OCI-LY7 (cell line): ENCODE results near the gene PITPNC1. TPM values are rescaled to one million over a fixed set of nuclear protein-coding genes. Genes with fewer than 3 reads are reported as not detected.

Experiments used
- BruUV-seq: library from RNA; stranded (reverse); fragments of 400-500 nt; replicated peaks from 2 replicates; lab custom pipeline; 2021; lab: Mats Ljungman, UMichigan
- CTCF ChIA-PET: fragments of 300-600 bp; sonication (Branson Sonifier 250); formaldehyde crosslinking; loops from one replicate; lab custom pipeline; 2022; ENCODE audit warnings: antibody characterized with exemption; ENCODE audit not compliant: unreplicated experiment; lab: Charles Lee
- POLR2A ChIA-PET: fragments of 300-600 bp; sonication (Branson Sonifier 250); formaldehyde crosslinking; loops from one replicate; lab custom pipeline; 2022; ENCODE audit warnings: antibody characterized with exemption; lab: Charles Lee
- DNase-seq: peaks from one replicate; pipeline ENCODE4 v3.0.0-alpha.2; 2015; ENCODE audit warnings: low spot score
- H2AFZ ChIP-seq: fragments of 200-600 bp; sonication (generic), shearing (Covaris generic); 2 replicates; pipeline ENCODE4 v1.6.1; 2014; ENCODE audit warnings: mild to moderate bottlenecking, antibody characterized with exemption, low read length, moderate library complexity
- H3K27ac ChIP-seq: fragments of 200-600 bp; sonication (generic); 2 replicates; pipeline ENCODE4 v1.5.1; 2014; ENCODE audit warnings: mixed run types, low read depth, mild to moderate bottlenecking, moderate library complexity, low read length, inconsistent platforms; ENCODE audit not compliant: poor library complexity, severe bottlenecking
- H3K36me3 ChIP-seq: fragments of 200-600 bp; sonication (generic); 2 replicates; pipeline ENCODE4 v1.6.1; 2014; ENCODE audit warnings: mild to moderate bottlenecking, antibody characterized with exemption, low read length, moderate library complexity, mixed read lengths; ENCODE audit not compliant: insufficient read depth
- H3K4me1 ChIP-seq: fragments of 200-600 bp; sonication (generic); 2 replicates; pipeline ENCODE4 v1.5.1; 2014; ENCODE audit warnings: mild to moderate bottlenecking, low read length; ENCODE audit not compliant: insufficient read depth, poor library complexity, severe bottlenecking
- H3K4me2 ChIP-seq: fragments of 200-600 bp; sonication (generic); 2 replicates; pipeline ENCODE4 v1.6.1; 2014; ENCODE audit warnings: mild to moderate bottlenecking, low read length
- H3K4me3 ChIP-seq: fragments of 200-600 bp; sonication (generic); 2 replicates; pipeline ENCODE4 v1.5.1; 2014; ENCODE audit warnings: mild to moderate bottlenecking, low read depth, low read length; ENCODE audit not compliant: poor library complexity, severe bottlenecking
- H3K79me2 ChIP-seq: fragments of 200-600 bp; sonication (generic); 2 replicates; pipeline ENCODE4 v1.6.1; 2016; ENCODE audit warnings: low read depth, mild to moderate bottlenecking, low read length, moderate library complexity, mixed read lengths; ENCODE audit not compliant: insufficient read depth
- H3K9me2 ChIP-seq: fragments of 200-600 bp; sonication (generic); 2 replicates; pipeline ENCODE4 v1.6.1; 2016; ENCODE audit warnings: mild to moderate bottlenecking, low read length, mixed read lengths; ENCODE audit not compliant: insufficient read depth
- H3K9me3 ChIP-seq: fragments of 200-600 bp; sonication (generic); 2 replicates; pipeline ENCODE4 v1.6.1; 2014; ENCODE audit warnings: mild to moderate bottlenecking, mixed run types, low read length, mixed read lengths
- H4K20me1 ChIP-seq: fragments of 200-600 bp; sonication (generic); 2 replicates; pipeline ENCODE4 v1.6.1; 2014; ENCODE audit warnings: mild to moderate bottlenecking, antibody characterized with exemption, low read length, moderate library complexity, mixed read lengths; ENCODE audit not compliant: insufficient read depth
- EZH2phosphoT487 ChIP-seq: fragments of 200-600 bp; sonication (generic); IDR thresholded peaks from 2 replicates; pipeline ENCODE4 v1.6.1; 2018; ENCODE audit warnings: low read depth, borderline replicate concordance, mild to moderate bottlenecking, mixed run types, antibody characterized with exemption, low read length, moderate library complexity, mixed read lengths
- intact Hi-C: fragments of 100-400 bp; cut with micrococcal nuclease; formaldehyde crosslinking; loops from one replicate; pipeline ENCODE4 v1.10.0; 2022; ENCODE audit not compliant: unreplicated experiment
- total RNA-seq, 2 experiments: library from RNA; depleted of rRNA in 1 of 2; stranded (reverse); fragments of >200 nt in 1 of 2; shearing (Covaris generic) in 1 of 2; gene quantifications; 2 replicates each; pipeline ENCODE4 v1.2.3, GENCODE V29; 2014 to 2022
- TF ChIP-seq, protein P1 (sequence below): fragments of 200-600 bp; sonication (generic); conservative IDR thresholded peaks from 2 replicates; pipeline ENCODE4 v1.5.1; 2014; ENCODE audit warnings: mild to moderate bottlenecking, antibody characterized with exemption, low read length, moderate library complexity, mixed read lengths

PITPNC1 gene
- total RNA-seq, 2 experiments from 2014 or later, result 14.3 to 21.1 TPM

DNA sequence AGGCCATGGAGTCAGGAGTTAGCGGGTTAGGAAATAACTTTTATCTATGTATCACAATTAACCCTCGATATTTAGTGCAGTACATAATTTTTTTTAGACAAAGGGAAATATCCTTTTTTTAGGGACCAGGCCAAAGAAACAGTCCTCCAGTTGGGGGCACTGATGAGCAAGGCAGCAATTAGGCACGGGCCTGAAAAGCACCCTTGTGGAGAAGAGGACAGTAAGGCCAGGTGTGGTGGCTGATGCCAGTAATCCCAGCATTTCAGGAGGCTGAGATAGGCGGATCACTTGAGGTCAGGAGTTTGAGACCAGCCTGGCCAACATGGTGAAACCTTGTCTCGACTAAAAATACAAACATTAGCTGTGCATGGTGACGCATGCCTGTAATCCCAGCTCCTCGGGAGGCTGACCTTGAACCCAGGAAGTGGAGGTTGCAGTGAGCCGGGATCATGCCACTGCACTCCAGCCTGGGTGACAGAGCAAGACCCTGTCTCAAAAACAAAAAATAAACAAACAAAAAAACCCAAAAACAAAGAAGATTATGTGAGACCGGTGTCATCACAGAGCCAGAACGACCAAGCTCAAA, 182.4 kb downstream of the PITPNC1 start:
- Histone ChIP-seq H2AFZ (no peak overlapping the region), H3K4me3 (no peak overlapping the region), H3K36me3 (no peaks in the 10 kb centered on the region), H3K4me2 (no peak overlapping the region), H3K9me3 (no peaks in the 10 kb centered on the region), H4K20me1 (no peaks in the 10 kb centered on the region), H3K79me2 (no peaks in the 10 kb centered on the region), H3K4me1 (no peaks in the 10 kb centered on the region), H3K27ac (no peak overlapping the region), H3K9me2 (no peaks in the 10 kb centered on the region)
- no TSS peak for BruUV-seq
- intact Hi-C loops, result no loop called here
- POLR2A ChIA-PET, result interaction anchor here (1.2 to 1.7 kb wide), 2 partner anchors 9 to 15 kb away, joined by 4 read pairs; no protein-coding TSS in a partner anchor
- no peak for DNase-seq
- CTCF ChIA-PET, result no interaction called here
- TF ChIP-seq EZH2phosphoT487, result no peak
- TF ChIP-seq, protein P1, sequence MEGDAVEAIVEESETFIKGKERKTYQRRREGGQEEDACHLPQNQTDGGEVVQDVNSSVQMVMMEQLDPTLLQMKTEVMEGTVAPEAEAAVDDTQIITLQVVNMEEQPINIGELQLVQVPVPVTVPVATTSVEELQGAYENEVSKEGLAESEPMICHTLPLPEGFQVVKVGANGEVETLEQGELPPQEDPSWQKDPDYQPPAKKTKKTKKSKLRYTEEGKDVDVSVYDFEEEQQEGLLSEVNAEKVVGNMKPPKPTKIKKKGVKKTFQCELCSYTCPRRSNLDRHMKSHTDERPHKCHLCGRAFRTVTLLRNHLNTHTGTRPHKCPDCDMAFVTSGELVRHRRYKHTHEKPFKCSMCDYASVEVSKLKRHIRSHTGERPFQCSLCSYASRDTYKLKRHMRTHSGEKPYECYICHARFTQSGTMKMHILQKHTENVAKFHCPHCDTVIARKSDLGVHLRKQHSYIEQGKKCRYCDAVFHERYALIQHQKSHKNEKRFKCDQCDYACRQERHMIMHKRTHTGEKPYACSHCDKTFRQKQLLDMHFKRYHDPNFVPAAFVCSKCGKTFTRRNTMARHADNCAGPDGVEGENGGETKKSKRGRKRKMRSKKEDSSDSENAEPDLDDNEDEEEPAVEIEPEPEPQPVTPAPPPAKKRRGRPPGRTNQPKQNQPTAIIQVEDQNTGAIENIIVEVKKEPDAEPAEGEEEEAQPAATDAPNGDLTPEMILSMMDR, result peak; percentile 62

DNA sequence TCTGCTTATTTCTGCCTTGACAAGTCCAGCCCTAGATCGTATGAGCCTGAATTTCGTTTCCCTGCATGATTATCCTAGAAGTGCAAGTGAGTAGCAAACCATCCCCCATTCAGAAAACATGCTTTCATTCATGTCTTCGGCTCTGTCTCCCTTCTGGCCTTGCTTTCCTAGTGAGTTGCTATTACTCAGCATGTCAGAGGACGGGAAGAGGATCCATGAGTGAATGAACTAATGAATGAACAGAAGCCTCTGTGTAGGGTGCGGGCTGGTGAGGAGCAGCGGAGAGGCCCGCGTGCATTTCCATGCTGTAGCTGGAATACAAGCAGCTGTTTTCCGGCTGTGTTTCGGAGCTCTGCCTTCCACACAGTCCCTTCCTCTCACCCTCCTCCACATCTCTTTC, 184.9 kb downstream of the PITPNC1 start:
- Histone ChIP-seq H3K36me3 (no peaks in the 10 kb centered on the region), H3K4me1 (no peaks in the 10 kb centered on the region), H3K79me2 (no peaks in the 10 kb centered on the region), H3K4me2 (no peak overlapping the region), H4K20me1 (no peaks in the 10 kb centered on the region), H2AFZ (no peak overlapping the region), H3K9me2 (no peaks in the 10 kb centered on the region), H3K27ac (no peak overlapping the region), H3K9me3 (no peaks in the 10 kb centered on the region), H3K4me3 (no peak overlapping the region)
- ChIA-PET CTCF (no interaction called here), POLR2A (interaction anchor here (1.1 kb wide), 1 partner anchor 18 kb away, joined by 3 read pairs; no protein-coding TSS in a partner anchor)
- DNase-seq, result no peak
- TF ChIP-seq EZH2phosphoT487, result no peak
- TF ChIP-seq, protein P1, result no peak
- intact Hi-C loops, result no loop called here
- BruUV-seq, result no TSS peak

DNA sequence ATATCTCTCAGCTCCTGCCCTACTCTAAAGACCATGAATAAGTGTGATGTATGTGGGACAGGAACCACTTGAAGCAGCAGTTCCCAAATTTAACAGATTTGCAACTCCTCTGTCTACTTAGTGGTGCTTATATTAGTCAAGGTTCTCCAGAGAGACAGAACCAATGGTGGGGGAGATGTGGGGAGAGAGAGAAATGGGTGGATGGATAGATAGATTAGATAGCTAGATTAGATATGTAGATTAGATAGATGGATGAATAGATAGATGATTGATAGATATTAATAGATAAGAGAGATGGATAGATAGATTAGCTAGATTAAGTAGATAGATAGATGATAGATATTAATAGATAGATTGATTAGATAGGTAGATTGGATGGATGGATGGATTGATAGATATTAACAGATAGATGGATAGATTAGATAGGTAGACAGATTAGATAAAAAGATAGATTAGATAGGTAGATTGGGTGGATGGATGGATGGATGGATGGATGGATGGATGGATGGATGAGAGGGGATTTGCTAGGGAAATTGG, 186.7 kb downstream of the PITPNC1 start:
- POLR2A ChIA-PET, result no interaction called here
- Histone ChIP-seq H3K4me1 (peaks cover 2% of the 10 kb centered on the region), H3K27ac (no peak overlapping the region), H3K4me3 (no peak overlapping the region), H4K20me1 (no peaks in the 10 kb centered on the region), H3K79me2 (no peaks in the 10 kb centered on the region), H2AFZ (no peak overlapping the region), H3K36me3 (no peaks in the 10 kb centered on the region), H3K4me2 (no peak overlapping the region), H3K9me3 (no peaks in the 10 kb centered on the region), H3K9me2 (no peaks in the 10 kb centered on the region)
- DNase-seq, result no peak
- TF ChIP-seq, protein P1, result no peak
- CTCF ChIA-PET, result no interaction called here
- intact Hi-C loops, result no loop called here
- BruUV-seq, result no TSS peak
